Activated naive CD4-positive, alpha-beta T cell treated with anti-CD3 and anti-CD28 coated beads, Interleukin-2, amount 10 ng/mL, durations not matched to agents 7 days and 5 days (primary cell): ENCODE measurements around the gene LINC01488.

Experiments used
- CTCF ChIA-PET: fragments of 350-600 bp; sonication (Branson Sonifier 250); formaldehyde crosslinking; loops from one replicate; lab custom pipeline; 2021; ENCODE audit warnings: antibody characterized with exemption; lab: Charles Lee
- DNase-seq: peaks from one replicate; pipeline ENCODE4 v3.0.0-alpha.2; 2020
- H3K27ac Mint-ChIP-seq: one replicate; pipeline ENCODE4 v1.8.0; 2021; ENCODE audit warnings: mild to moderate bottlenecking, moderate library complexity, mixed read lengths
- H3K27me3 Mint-ChIP-seq: one replicate; pipeline ENCODE4 v1.8.0; 2021; ENCODE audit warnings: mild to moderate bottlenecking, mixed read lengths
- H3K36me3 Mint-ChIP-seq: one replicate; pipeline ENCODE4 v1.8.0; 2021; ENCODE audit warnings: mixed read lengths
- H3K4me1 Mint-ChIP-seq: one replicate; pipeline ENCODE4 v1.8.0; 2021; ENCODE audit warnings: mixed read lengths
- H3K4me3 Mint-ChIP-seq: one replicate; pipeline ENCODE4 v1.8.0; 2021; ENCODE audit warnings: mild to moderate bottlenecking, moderate library complexity, mixed read lengths
- H3K9me3 Mint-ChIP-seq: one replicate; pipeline ENCODE4 v1.8.0; 2021; ENCODE audit warnings: mixed read lengths

The LINC01488 gene

DNA sequence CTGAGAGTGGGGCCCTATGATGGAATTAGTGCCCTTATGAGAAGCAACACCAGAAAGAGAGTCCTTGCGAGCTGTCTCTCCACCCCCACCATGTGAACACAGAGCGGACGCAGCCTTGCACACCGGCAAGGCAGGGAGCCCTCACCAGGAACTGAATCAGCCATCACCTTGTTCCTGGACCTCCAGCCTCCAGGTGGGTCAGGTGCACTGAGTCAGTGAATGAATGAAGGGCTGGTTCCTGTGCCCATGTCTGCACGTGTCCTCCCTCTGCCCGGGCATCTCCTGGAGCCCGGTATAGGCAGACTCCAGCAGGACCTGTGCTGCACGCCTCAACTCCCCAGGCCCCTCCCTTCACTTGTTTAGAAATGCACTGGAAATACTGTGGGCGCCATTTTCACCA is 54.9 kb downstream of the LINC01488 start:
- Mint-ChIP-seq H3K27me3 (peaks cover 25% of the 10 kb centered on the region), H3K36me3 (no peaks in the 10 kb centered on the region), H3K27ac (no peak overlapping the region), H3K4me1 (no peaks in the 10 kb centered on the region), H3K4me3 (no peak overlapping the region), H3K9me3 (no peaks in the 10 kb centered on the region)
- no peak for DNase-seq
- CTCF ChIA-PET = no interaction called here

DNA sequence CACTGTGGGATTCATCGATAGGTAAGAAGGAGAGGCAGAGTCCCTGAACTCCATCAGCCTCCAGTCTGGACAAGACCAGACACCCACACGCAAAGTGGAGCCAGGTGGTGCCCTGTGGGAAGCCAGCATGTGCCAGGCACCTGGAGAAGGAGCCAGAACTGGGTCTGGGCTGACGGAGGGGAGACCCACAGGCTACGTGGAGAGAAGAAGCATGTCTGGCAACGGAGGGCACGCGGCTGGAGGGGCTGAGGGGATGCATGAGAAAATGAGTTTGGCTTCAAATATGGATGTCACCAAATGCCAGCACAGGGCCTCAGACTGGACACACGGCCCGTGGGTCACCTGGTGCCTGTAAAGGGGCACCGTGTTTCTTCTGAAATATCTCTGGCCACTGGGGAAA is 55.7 kb downstream of the LINC01488 start:
- Mint-ChIP-seq H3K9me3 (no peaks in the 10 kb centered on the region), H3K4me1 (no peaks in the 10 kb centered on the region), H3K27ac (no peak overlapping the region), H3K36me3 (no peaks in the 10 kb centered on the region), H3K4me3 (no peak overlapping the region), H3K27me3 (peaks cover 19% of the 10 kb centered on the region)
- no peak for DNase-seq
- CTCF ChIA-PET = no interaction called here

- no peak overlapping the region for H3K4me3 Mint-ChIP-seq
- H3K27me3 Mint-ChIP-seq = peaks cover 24% of the 10 kb centered on the region
- no peaks in the 10 kb centered on the region for H3K4me1 Mint-ChIP-seq
- no peak for DNase-seq
- CTCF ChIA-PET = no interaction called here
- H3K36me3 Mint-ChIP-seq = no peaks in the 10 kb centered on the region
- no peaks in the 10 kb centered on the region for H3K9me3 Mint-ChIP-seq
- no peak overlapping the region for H3K27ac Mint-ChIP-seq
Measured at GRCh38 chr11:69537855-69538640, 56.6 kb downstream of the LINC01488 start.

DNA sequence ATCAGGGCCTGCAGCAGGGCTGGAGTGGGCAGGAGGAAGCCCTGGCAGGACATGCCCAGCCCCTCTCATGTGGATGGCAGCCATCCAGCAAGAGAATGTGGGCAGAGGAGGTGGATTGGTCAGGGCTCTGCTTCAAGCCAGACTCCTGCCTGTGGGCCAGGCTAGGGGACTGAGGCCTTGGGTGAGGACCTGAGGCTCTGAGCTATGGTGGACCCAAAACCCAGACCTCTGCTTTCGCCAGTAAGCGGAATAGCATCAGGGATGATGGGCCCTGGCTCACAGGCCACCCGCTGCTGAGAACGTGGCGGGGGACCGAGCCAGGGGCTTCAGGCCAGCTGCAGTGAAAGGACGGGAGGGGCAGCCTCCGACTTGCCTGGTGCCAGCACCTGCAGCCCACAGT is 57.4 kb downstream of the LINC01488 start:
- no peak overlapping the region for H3K4me3 Mint-ChIP-seq
- peaks cover 25% of the 10 kb centered on the region for H3K27me3 Mint-ChIP-seq
- no peaks in the 10 kb centered on the region for H3K4me1 Mint-ChIP-seq
- CTCF ChIA-PET = no interaction called here
- H3K9me3 Mint-ChIP-seq = no peaks in the 10 kb centered on the region
- DNase-seq = no peak
- no peak overlapping the region for H3K27ac Mint-ChIP-seq
- H3K36me3 Mint-ChIP-seq = no peaks in the 10 kb centered on the region

- CTCF ChIA-PET = no interaction called here
- Mint-ChIP-seq H3K4me1 (no peaks in the 10 kb centered on the region), H3K4me3 (no peak overlapping the region), H3K9me3 (no peaks in the 10 kb centered on the region), H3K27ac (no peak overlapping the region), H3K36me3 (no peaks in the 10 kb centered on the region), H3K27me3 (peaks cover 32% of the 10 kb centered on the region)
- no peak for DNase-seq
Measured at GRCh38 chr11:69539416-69540117, 58.1 kb downstream of the LINC01488 start.

DNA sequence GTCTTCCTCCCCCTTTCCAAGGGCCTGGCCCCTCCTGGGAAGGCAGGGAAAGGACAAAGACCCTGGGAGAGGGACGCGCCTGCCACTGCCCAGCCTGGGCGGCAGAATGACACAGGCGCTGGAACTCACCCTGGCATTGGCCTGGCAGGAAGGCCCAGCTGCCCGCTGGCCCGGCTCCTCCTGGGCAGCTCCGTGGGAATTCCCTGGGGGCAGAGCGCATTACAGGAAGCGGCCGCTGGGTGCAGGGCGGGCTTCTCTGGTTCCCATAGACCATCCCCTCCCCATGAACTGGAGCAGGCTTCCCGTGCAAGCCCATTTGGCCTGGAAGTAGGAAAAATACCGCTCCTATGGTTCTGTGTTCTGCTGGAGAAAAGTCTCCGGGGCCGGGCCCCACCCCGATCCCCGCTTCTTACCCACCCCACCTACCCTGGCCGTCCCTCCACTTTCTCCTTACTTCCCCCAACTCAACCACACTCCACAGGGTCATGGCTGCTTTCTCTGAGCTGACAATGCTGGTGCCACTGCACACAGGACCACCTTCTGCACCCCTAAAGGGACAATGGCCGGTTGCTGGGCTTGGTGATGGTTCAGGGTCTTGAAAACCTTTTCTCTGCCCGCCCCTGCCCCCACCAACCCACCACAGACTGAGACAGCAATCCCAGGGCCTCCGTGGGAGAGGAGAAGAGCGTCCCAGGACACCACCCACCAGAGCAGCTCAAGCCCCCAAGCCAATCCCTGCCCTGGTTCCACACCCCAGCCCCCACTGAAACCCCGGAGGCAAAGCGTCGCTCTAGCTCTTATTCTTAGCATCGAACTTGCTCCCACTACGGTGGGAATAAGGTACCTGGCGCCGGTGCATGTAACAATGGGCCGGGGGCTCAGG is 58.9 kb downstream of the LINC01488 start:
- no peaks in the 10 kb centered on the region for H3K9me3 Mint-ChIP-seq
- H3K36me3 Mint-ChIP-seq = no peaks in the 10 kb centered on the region
- no peaks in the 10 kb centered on the region for H3K4me1 Mint-ChIP-seq
- CTCF ChIA-PET = no interaction called here
- no peak overlapping the region for H3K4me3 Mint-ChIP-seq
- H3K27ac Mint-ChIP-seq = no peak overlapping the region
- H3K27me3 Mint-ChIP-seq = peaks cover 40% of the 10 kb centered on the region
- DNase-seq = no peak

DNA sequence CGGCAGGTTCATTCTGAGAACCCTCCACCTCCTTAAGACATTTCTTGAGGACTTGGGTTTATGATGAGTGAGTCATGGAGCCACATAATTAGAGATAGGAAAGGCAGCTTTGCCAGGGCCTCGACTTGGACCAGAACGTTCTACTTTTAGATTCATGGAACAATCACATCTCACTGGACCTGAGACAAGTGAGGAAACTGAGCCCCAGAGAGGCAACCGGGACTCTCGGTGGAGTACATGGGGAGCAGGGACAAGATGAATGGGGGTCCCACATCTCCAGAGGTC is 59.5 kb downstream of the LINC01488 start:
- DNase-seq = no peak
- Mint-ChIP-seq H3K27ac (no peak overlapping the region), H3K4me3 (no peak overlapping the region), H3K4me1 (no peaks in the 10 kb centered on the region), H3K27me3 (peaks cover 46% of the 10 kb centered on the region), H3K36me3 (no peaks in the 10 kb centered on the region), H3K9me3 (no peaks in the 10 kb centered on the region)
- CTCF ChIA-PET = no interaction called here

- Mint-ChIP-seq H3K4me3 (no peak overlapping the region), H3K27ac (no peak overlapping the region), H3K27me3 (peaks cover 53% of the 10 kb centered on the region), H3K4me1 (no peaks in the 10 kb centered on the region), H3K9me3 (no peaks in the 10 kb centered on the region), H3K36me3 (no peaks in the 10 kb centered on the region)
- CTCF ChIA-PET = no interaction called here
- no peak for DNase-seq
Measured at GRCh38 chr11:69541501-69542313, 60.2 kb downstream of the LINC01488 start.

DNA sequence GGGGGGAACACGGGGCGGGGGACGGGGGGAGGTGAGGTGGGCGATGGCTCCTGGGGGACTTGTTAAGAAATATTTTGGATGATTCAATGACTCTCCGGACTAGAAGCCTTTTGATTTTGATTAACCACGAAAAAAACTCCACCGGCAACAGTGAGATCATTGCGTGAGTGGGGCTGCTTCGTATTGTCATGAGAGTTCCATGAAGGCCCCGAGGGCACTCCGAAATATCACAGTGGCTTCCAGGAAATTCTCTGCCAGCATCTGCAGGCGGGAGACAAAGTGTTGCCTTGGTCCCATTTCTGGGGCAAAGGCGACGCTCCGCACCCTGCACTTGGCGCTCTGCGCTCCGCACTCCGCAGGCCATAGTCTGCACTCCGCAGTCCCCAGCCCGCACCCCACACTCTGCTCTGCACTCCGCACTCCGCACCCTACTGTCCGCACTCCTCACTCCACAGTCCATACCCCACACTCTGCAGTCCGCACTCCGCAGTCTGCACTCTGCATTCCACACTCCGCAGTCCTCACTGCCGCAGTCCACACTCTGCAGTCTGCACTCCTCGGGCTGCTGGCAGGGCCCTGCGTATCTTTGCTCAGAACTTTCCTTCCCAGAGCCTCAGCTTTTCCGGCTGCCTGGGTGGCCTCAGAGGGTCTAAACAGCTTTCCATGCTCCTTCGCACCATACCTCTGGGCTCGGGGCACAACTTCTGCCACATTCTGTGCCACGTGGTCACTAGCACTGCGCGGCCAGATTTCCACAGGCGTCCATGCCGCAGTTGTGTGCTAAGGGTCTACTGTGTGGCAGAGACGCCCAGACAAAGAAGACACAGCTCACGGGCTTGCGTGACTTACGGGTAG is 61.1 kb downstream of the LINC01488 start:
- Mint-ChIP-seq H3K9me3 (no peaks in the 10 kb centered on the region), H3K36me3 (no peaks in the 10 kb centered on the region), H3K4me1 (peaks cover 5% of the 10 kb centered on the region), H3K27me3 (peaks cover 57% of the 10 kb centered on the region), H3K27ac (no peak overlapping the region), H3K4me3 (no peak overlapping the region)
- DNase-seq = no peak
- CTCF ChIA-PET = no interaction called here
